SK-N-SH treated with all-trans-retinoic acid at 6 μM for 48 hours (cell line): ENCODE data around the gene ZNF503.

ENCODE experiments used
- ATAC-seq: fragments of 200-7000 bp; cut with Tn5 transposase; 3 replicates; pipeline ENCODE4 v1.9.1; 2020; ENCODE audit warnings: mild to moderate bottlenecking, moderate library complexity
- BACH2 ChIP-seq: fragments of 250-450 bp; sonication (Bioruptor Pico); IDR thresholded peaks from 2 replicates; pipeline ENCODE4 v1.9.0; 2021; ENCODE audit warnings: mild to moderate bottlenecking, borderline replicate concordance
- CSDC2 ChIP-seq: fragments of 250-450 bp; sonication (Bioruptor Pico); IDR thresholded peaks from 2 replicates; pipeline ENCODE4 v1.5.0; 2020; ENCODE audit warnings: mild to moderate bottlenecking, moderate library complexity
- GLIS3 ChIP-seq: fragments of 250-450 bp; sonication (Bioruptor Pico); IDR thresholded peaks from 2 replicates; pipeline ENCODE4 v1.5.0; 2020; ENCODE audit warnings: mild to moderate bottlenecking, moderate library complexity
- ISL1 ChIP-seq: fragments of 250-450 bp; sonication (Bioruptor Pico); IDR thresholded peaks from 2 replicates; pipeline ENCODE4 v2.1.2; 2022; ENCODE audit warnings: mild to moderate bottlenecking, moderate library complexity
- OSR1 ChIP-seq: fragments of 250-450 bp; sonication (Bioruptor Pico); IDR thresholded peaks from 2 replicates; pipeline ENCODE4 v1.8.0; 2022; ENCODE audit warnings: moderate library complexity, mild to moderate bottlenecking, inconsistent platforms
- RARB ChIP-seq: fragments of 250-450 bp; sonication (Bioruptor Pico); IDR thresholded peaks from 2 replicates; pipeline ENCODE4 v1.8.0; 2021; ENCODE audit warnings: mild to moderate bottlenecking, moderate library complexity
- SNAI2 ChIP-seq: fragments of 250-450 bp; sonication (Bioruptor Pico); IDR thresholded peaks from 2 replicates; pipeline ENCODE4 v1.5.0; 2020; ENCODE audit warnings: mild to moderate bottlenecking, moderate library complexity
- TCF4 ChIP-seq: fragments of 250-450 bp; sonication (Bioruptor Pico); IDR thresholded peaks from 2 replicates; pipeline ENCODE4 v1.8.0; 2021; ENCODE audit warnings: mild to moderate bottlenecking, moderate library complexity, borderline replicate concordance
- TOX ChIP-seq: fragments of 250-450 bp; sonication (Bioruptor Pico); IDR thresholded peaks from 2 replicates; pipeline ENCODE4 v1.8.0; 2021; ENCODE audit warnings: mild to moderate bottlenecking, moderate library complexity, borderline replicate concordance
- ZFP3 ChIP-seq: fragments of 250-450 bp; sonication (Bioruptor Pico); IDR thresholded peaks from 2 replicates; pipeline ENCODE4 v1.5.0; 2020; ENCODE audit warnings: mild to moderate bottlenecking, moderate library complexity
- ZFP30 ChIP-seq: fragments of 450-650 bp; formaldehyde crosslinking; IDR thresholded peaks from 2 replicates; pipeline ENCODE4 v1.5.0; 2022; ENCODE audit warnings: mild to moderate bottlenecking, moderate library complexity
- ZNF70 ChIP-seq: fragments of 450-650 bp; formaldehyde crosslinking; IDR thresholded peaks from 2 replicates; pipeline ENCODE4 v1.5.0; 2020; ENCODE audit warnings: mild to moderate bottlenecking, moderate library complexity
- ZNF8 ChIP-seq: fragments of 450-650 bp; formaldehyde crosslinking; IDR thresholded peaks from 2 replicates; pipeline ENCODE4 v1.5.0; 2020; ENCODE audit warnings: mild to moderate bottlenecking, moderate library complexity
- TF ChIP-seq, protein P1 (sequence below): fragments of 250-450 bp; sonication (Bioruptor Pico); IDR thresholded peaks from 2 replicates; pipeline ENCODE4 v1.8.0; 2020; ENCODE audit warnings: mild to moderate bottlenecking, moderate library complexity, borderline replicate concordance
- TF ChIP-seq, protein P2 (sequence below): fragments of 250-450 bp; sonication (Bioruptor Pico); IDR thresholded peaks from 2 replicates; pipeline ENCODE4 v1.5.0; 2020; ENCODE audit warnings: mild to moderate bottlenecking, moderate library complexity
- TF ChIP-seq, protein P3 (sequence below): fragments of 250-450 bp; sonication (Bioruptor Pico); IDR thresholded peaks from 2 replicates; pipeline ENCODE4 v1.5.1; 2021; ENCODE audit warnings: mild to moderate bottlenecking, moderate library complexity
- TF ChIP-seq, protein P4 (sequence below): fragments of 250-450 bp; sonication (Bioruptor Pico); IDR thresholded peaks from 2 replicates; pipeline ENCODE4 v1.5.1; 2020; ENCODE audit warnings: low read depth, mild to moderate bottlenecking, moderate library complexity
- TF ChIP-seq, protein P5 (sequence below): fragments of 250-450 bp; sonication (Bioruptor Pico); IDR thresholded peaks from 2 replicates; pipeline ENCODE4 v1.8.0; 2021; ENCODE audit warnings: low read depth, mild to moderate bottlenecking, moderate library complexity, borderline replicate concordance

Gene ZNF503

DNA sequence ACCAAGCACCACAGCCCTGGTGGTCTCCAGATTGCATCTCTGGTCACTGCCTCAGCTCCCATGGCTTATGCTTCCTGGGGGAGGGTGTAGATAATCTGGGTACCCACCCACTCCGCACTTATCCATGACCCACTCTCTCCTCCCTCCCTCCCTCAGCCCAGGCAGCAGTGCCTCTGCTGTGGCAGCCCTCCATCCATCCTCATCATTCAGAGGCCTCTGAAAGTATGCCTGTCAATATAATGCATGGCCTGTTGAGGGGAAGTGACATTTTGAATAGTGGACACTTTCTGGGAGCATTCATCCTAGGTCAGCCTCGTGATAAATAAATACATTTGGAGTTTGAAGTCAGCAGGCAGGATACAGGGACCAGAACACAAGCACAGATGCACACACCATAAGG lies 23.2 kb downstream of the ZNF503 start:
- ATAC-seq, result no peak

DNA sequence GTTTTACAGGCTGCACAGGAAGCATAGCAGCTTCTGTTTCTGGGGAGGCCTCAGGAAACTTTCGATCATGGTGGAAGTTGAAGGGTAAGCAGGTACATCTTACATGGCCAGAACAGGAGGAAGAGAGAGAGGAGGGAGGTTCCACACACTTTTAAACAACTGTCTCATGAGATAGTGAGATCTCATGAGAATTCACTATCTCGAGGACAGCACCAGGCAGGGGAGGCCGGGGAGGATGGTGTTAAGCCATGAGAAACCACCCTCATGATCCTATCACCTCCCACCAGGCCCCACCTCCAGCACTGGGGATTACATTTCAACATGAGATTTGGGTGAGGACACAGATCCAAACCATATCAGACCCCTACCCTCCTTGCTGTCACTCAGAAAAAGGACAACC lies 23.7 kb downstream of the ZNF503 start:
- TF ChIP-seq, protein P1, sequence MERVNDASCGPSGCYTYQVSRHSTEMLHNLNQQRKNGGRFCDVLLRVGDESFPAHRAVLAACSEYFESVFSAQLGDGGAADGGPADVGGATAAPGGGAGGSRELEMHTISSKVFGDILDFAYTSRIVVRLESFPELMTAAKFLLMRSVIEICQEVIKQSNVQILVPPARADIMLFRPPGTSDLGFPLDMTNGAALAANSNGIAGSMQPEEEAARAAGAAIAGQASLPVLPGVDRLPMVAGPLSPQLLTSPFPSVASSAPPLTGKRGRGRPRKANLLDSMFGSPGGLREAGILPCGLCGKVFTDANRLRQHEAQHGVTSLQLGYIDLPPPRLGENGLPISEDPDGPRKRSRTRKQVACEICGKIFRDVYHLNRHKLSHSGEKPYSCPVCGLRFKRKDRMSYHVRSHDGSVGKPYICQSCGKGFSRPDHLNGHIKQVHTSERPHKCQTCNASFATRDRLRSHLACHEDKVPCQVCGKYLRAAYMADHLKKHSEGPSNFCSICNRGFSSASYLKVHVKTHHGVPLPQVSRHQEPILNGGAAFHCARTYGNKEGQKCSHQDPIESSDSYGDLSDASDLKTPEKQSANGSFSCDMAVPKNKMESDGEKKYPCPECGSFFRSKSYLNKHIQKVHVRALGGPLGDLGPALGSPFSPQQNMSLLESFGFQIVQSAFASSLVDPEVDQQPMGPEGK (CRISPR knock-in tag), result no peak
- TF ChIP-seq SNAI2, result no peak
- no peak for TF ChIP-seq CSDC2 (CRISPR knock-in tag)
- no peak for TF ChIP-seq TOX
- TF ChIP-seq ISL1, result no peak
- TF ChIP-seq ZNF8 (CRISPR knock-in tag), result no peak
- TF ChIP-seq RARB (CRISPR knock-in tag), result no peak
- TF ChIP-seq, protein P2, sequence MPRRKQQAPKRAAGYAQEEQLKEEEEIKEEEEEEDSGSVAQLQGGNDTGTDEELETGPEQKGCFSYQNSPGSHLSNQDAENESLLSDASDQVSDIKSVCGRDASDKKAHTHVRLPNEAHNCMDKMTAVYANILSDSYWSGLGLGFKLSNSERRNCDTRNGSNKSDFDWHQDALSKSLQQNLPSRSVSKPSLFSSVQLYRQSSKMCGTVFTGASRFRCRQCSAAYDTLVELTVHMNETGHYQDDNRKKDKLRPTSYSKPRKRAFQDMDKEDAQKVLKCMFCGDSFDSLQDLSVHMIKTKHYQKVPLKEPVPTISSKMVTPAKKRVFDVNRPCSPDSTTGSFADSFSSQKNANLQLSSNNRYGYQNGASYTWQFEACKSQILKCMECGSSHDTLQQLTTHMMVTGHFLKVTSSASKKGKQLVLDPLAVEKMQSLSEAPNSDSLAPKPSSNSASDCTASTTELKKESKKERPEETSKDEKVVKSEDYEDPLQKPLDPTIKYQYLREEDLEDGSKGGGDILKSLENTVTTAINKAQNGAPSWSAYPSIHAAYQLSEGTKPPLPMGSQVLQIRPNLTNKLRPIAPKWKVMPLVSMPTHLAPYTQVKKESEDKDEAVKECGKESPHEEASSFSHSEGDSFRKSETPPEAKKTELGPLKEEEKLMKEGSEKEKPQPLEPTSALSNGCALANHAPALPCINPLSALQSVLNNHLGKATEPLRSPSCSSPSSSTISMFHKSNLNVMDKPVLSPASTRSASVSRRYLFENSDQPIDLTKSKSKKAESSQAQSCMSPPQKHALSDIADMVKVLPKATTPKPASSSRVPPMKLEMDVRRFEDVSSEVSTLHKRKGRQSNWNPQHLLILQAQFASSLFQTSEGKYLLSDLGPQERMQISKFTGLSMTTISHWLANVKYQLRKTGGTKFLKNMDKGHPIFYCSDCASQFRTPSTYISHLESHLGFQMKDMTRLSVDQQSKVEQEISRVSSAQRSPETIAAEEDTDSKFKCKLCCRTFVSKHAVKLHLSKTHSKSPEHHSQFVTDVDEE (CRISPR knock-in tag), result no peak
- TF ChIP-seq, protein P3, sequence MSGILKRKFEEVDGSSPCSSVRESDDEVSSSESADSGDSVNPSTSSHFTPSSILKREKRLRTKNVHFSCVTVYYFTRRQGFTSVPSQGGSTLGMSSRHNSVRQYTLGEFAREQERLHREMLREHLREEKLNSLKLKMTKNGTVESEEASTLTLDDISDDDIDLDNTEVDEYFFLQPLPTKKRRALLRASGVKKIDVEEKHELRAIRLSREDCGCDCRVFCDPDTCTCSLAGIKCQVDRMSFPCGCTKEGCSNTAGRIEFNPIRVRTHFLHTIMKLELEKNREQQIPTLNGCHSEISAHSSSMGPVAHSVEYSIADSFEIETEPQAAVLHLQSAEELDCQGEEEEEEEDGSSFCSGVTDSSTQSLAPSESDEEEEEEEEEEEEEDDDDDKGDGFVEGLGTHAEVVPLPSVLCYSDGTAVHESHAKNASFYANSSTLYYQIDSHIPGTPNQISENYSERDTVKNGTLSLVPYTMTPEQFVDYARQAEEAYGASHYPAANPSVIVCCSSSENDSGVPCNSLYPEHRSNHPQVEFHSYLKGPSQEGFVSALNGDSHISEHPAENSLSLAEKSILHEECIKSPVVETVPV (CRISPR knock-in tag), result no peak
- no peak for TF ChIP-seq GLIS3
- no peak for TF ChIP-seq TCF4 (CRISPR knock-in tag)
- no peak for TF ChIP-seq ZFP30 (CRISPR knock-in tag)
- TF ChIP-seq ZFP3, result no peak
- no peak for TF ChIP-seq BACH2 (CRISPR knock-in tag)
- ATAC-seq, result no peak

More for the DNA sequence above, 23.2 kb downstream of the ZNF503 start:
- TF ChIP-seq, protein P2 (CRISPR knock-in tag), result no peak
- TF ChIP-seq, all 23 proteins: peak for 0

DNA sequence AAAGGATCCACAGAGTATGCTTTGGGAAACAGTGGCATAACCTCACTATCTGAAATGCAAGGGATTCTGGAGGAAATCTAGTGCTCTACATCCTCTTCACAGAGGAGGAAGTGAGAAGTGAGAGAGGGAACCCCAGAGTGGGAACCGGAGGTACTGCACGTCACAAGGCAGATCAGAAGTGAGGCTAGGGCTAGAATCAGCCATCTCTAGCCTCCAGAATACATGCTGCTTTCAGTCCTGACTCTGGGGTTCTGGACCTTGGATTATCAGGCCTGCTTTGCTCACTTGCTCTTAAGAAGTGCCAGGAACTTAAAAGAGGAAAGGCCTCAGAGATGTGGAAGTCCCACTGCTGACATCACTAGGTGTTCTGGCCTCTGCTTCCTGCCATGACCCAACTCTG lies 25.7 kb downstream of the ZNF503 start:
- ATAC-seq, result peak; percentile 26; the same call in 1 of the 3 replicates
- TF ChIP-seq, protein P3 (CRISPR knock-in tag), result no peak
- TF ChIP-seq, protein P4, sequence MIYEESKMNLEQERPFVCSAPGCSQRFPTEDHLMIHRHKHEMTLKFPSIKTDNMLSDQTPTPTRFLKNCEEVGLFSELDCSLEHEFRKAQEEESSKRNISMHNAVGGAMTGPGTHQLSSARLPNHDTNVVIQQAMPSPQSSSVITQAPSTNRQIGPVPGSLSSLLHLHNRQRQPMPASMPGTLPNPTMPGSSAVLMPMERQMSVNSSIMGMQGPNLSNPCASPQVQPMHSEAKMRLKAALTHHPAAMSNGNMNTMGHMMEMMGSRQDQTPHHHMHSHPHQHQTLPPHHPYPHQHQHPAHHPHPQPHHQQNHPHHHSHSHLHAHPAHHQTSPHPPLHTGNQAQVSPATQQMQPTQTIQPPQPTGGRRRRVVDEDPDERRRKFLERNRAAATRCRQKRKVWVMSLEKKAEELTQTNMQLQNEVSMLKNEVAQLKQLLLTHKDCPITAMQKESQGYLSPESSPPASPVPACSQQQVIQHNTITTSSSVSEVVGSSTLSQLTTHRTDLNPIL (CRISPR knock-in tag), result no peak
- no peak for TF ChIP-seq ZFP30 (CRISPR knock-in tag)
- TF ChIP-seq OSR1 (CRISPR knock-in tag), result no peak
- no peak for TF ChIP-seq ZNF70 (CRISPR knock-in tag)
- TF ChIP-seq TCF4 (CRISPR knock-in tag), result no peak
- TF ChIP-seq, protein P5, sequence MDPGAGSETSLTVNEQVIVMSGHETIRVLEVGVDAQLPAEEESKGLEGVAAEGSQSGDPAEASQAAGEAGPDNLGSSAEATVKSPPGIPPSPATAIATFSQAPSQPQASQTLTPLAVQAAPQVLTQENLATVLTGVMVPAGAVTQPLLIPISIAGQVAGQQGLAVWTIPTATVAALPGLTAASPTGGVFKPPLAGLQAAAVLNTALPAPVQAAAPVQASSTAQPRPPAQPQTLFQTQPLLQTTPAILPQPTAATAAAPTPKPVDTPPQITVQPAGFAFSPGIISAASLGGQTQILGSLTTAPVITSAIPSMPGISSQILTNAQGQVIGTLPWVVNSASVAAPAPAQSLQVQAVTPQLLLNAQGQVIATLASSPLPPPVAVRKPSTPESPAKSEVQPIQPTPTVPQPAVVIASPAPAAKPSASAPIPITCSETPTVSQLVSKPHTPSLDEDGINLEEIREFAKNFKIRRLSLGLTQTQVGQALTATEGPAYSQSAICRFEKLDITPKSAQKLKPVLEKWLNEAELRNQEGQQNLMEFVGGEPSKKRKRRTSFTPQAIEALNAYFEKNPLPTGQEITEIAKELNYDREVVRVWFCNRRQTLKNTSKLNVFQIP (CRISPR knock-in tag), result no peak
- TF ChIP-seq TOX, result no peak
